Stimulated activated CD8-positive, alpha-beta memory T cell treated with anti-CD3 and anti-CD28 coated beads, Interleukin-15, amount 100 ng/mL, for 24 hours (primary cell): ENCODE data around the gene BICC1.

ENCODE experiments used
- DNase-seq: peaks from one replicate; pipeline ENCODE4 v3.0.0-alpha.2; 2020; ENCODE audit warnings: low read depth

The BICC1 gene

DNA sequence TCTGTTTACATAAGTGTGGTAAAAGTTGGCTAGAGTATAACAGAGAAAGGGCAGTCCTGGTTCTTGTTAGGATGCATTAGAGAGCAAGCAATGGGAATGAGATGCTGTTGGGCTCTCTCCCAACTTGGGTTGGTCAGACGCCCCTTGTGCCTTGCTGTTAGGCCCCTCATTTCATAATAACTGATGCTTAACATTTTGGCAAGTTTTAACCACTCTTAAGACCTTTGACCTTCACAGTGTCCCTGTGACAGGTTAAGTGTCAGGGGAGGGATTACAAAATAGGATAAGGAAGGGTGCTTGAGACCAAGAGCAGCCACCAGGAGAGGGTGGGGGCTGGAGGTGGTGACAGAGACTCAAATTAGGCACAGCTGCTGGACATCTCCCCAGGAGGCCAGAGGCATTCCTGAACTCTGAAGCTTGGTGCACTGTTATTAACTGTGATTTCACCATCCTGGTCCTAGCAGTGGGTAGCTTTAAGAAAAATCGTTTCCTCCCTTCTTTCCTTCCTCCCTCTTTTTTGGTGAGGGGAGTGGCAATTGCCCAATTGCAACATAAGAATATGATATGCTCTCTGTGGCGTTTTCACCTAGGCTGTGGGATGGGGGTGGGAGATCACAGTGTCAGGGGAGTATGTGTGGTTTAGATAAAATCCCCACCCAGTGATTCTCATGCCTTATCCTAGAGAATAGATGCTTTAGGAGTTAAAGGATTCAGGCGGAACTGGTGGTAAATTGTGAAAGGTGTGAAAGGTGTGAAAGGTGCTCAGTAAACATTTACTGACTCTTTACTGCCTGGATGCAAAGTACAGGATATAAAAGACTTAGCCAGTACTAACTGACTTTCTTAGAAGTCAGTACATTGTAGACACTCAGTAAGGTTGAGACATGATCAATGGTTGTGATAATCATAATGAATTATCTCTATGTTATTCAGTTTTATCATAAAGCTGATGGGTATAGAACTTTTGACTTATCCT lies 270.5 kb downstream of the BICC1 start:
- no peak for DNase-seq

DNA sequence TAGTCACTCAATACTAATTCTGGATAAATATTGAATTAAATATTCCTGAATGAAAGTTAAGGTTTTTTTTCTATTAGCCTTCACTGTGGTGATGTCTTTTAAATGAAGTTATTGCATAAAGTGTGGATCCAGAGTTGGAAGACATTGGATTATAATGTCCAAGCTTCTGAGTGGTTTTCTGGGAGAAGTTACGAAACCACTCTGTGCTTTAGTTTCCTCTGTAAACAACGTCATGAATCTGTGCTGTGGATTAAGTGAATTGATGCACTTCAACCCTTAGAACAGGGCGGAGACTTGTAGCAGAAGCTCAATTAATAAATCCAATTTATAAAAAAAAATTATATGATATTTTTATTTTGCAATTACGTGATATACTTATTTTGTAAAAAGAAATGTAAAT lies 271.7 kb downstream of the BICC1 start:
- no peak for DNase-seq

DNA sequence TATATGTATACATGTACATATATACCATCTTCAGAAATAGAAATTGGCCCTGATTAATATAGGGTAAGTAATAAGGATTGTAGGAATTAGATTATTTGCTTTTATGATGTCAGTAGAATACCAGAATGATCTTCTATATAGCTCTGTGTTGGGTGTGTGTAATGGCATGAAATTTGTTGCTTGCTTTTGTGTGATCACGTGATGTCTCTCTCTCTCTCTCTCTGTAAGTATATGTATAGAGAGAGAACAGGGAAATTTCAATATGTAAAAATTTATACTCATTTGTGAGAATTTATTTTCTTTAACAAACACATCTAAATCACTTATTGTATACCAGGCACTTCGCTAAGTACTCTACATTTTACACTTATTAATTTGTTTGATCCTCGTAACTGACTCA lies 272.7 kb downstream of the BICC1 start:
- no peak for DNase-seq

DNA sequence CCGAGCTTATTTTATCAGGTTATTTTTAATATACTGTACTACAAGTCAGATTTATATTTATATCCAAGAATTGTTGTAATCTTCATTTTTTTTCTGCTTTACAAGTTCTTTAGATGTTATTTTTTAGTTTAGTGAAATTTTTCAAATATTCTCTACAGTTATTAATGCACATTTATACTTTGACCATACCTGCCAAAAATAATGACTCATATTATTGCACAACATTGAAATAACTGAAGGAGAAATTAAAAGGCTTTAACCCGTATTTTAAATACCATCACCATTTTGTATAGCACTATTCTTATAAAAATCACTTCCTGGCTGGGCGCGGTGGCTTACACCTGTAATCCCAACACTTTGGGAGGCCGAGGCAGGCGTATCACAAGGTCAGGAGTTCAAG lies 278.5 kb downstream of the BICC1 start:
- DNase-seq = no peak

DNA sequence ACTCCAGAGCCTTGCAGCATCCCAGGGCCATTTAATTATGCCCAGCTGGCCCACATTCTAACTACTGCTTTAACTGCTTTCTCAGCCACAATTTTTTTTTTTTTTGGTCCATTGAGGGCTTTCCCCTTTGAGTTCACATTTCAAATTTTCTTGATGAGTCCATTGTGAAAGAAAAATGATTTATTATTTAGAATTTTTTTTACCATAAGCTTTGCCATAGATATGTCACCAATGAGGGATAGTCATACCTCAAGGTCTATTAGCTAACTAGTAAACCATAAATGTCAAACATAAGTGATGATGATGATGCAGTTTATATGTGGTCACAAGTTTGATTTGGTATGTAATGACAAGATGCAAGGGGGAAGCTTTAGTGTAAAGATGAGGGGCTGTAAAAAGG lies 282.9 kb downstream of the BICC1 start:
- DNase-seq = no peak

DNA sequence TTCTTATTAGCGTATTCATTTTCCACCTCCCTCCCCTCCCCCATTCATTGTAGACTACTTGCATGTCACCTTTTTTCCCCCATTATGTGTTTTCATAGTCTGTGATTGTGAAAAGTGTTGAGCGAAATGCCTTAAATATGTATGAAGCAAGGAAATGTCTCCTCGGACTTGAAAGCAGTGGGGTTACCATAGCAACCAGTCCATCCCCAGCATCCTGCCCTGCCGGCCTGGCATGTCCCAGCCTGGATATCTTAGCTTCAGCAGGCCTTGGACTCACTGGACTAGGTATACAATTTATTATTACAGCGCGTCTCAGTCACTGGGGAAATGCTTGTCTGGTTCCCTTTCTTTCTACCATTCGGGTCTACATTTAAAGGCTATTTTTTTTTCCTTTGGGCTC lies 283.6 kb downstream of the BICC1 start:
- no peak for DNase-seq

DNA sequence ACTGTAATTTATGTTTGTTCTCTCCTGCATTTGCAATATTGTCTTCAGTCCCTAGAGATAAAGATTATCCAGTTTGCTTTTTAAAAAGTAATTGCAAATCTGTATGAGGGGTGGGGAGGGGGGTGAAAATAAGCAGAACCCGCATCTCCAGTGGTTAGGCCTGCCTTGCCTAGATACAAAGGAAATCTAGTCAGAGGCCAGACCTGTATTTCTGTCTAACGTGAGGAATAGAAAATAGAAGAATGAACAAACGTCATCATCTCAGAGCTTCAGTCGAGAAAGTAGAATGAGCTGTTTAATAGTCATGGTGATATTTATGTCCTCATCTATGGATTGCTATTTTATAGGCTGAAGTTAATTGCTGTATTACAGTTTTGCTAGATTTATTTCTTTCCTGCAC lies 284.2 kb downstream of the BICC1 start:
- no peak for DNase-seq

DNA sequence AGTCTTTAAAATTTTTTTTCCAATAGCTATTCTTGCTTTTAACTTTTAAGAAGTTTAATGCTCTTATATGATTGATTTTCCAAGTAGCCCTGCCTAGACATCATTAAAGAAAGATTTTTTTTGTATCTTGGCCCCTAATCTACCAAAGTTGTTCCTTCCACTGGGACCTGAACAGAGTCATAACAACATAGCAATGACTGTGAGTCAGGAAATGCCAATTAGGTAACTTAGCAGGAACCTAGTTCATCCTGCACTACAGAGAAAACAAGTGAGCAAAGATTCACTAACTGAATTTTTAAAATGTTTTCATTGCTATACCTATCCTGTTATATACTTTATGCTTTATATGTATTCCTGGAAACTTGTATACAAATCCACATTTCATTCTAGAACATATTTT lies 284.7 kb downstream of the BICC1 start:
- DNase-seq = no peak

DNA sequence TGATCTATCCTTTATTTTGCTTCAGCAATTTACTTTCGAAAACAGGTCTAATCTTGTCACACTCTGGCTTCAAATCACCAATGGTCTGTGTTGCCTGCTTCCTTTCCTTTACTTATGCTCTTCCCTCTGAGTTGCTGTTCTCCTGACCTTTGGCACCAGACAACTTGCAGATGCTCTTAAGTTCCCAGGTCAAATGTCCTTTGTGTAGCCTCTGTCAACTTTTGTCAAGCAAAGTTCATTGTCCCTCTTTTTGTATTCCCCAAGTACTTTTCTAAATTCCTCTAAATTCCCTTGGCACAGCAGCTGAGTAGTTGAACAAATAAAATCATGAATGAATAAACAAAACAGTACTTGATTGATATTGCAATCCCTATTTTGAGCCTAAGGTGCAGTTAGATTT lies 289.4 kb downstream of the BICC1 start:
- DNase-seq = no peak

DNA sequence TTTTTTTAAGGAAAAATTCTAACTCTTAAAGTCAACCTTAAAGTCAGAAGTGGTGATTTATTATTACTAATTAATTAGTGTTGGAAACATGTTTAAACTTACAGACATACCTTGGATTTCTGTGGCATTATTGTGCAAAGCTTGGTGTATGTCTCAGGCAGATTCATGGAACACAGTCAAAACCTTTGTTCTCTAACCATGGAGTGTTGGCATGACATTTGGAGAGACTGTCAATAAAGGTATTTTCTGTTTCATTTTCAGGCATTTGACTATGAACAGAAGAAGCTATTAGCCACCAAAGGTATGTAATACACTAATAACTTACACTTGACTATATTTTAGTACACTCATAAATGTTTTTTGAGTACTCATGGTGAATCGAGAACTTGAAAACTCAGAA lies 293.7 kb downstream of the BICC1 start:
- no peak for DNase-seq

DNA sequence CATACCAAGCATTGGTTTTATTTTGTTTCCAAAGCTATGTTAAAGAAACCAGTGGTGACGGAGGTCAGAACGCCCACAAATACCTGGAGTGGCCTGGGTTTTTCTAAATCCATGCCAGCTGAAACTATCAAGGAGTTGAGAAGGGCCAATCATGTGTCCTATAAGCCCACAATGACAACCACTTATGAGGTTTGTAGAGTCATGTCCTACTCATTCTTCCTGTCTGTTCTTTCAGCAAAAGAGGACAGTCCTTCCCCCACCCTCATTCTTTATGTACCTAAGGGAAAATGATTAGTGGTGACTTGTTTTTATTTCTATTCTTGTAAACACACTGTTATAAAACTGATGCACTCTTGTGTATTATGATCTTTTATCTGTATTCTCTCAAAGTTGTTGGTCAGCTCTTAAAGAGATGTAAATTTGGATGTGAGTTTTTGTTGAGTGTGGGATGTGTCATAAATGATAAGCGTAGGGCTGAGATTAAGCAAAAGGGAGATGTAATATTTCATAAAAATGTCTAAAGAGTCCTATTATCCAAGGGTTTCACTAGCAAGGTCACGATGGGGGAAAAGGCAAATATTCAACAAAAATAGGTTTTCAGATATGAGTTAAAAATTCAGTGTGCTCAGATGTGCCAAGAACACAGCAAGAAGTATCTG lies 294.4 kb downstream of the BICC1 start:
- no peak for DNase-seq

DNA sequence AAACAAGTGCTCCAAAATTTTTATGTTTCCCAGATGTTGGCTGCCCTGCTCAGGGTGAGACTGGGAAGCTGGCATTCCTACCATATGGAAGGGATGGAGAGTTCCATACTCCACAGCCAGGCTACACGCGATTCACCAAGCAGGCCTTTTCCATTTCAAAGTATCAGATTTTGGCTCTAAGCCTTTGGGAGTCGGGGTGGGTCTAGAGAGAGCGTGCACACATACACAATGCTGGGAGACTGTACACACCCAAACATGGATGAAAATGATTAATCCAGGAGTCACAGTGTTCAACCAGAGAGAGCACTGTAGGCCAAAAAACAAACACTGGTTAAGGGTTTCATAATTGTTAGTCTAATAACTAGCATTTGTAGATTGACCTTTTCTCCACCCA lies 295.0 kb downstream of the BICC1 start:
- DNase-seq = no peak

DNA sequence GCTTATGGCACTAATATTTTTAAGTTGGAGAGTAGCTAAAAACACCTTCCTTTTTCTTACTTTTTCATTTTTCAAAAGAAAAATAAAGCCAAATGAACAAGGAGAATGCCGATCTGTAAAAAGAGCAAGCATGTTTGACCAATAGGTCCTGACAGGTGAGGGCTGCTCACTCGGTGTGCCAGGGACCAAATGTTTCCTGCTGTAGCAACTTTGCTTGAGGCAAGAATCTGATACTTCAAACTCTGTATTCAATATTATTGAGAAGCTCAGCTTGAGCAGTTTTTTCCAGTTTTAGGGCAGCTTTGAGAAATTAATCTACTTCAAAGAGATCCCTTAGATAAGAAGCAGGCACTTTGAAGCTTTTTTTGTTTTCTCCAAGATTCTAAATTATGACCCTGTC lies 298.1 kb downstream of the BICC1 start:
- no peak for DNase-seq

DNA sequence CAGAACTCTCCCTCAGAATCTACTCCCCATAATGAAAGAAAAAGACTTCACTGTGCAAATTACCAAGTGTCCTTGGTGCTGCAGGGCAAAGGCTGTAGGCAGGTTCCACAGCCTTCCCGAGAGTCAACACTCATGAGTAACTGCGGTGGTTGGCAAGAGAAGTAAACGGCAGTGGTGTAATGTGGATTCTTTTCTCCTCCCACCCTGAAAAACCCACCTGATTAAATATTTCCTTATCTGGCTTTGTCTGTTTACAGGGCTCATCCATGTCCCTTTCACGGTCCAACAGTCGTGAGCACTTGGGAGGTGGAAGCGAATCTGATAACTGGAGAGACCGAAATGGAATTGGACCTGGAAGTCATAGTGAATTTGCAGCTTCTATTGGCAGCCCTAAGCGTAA lies 300.9 kb downstream of the BICC1 start:
- no peak for DNase-seq

DNA sequence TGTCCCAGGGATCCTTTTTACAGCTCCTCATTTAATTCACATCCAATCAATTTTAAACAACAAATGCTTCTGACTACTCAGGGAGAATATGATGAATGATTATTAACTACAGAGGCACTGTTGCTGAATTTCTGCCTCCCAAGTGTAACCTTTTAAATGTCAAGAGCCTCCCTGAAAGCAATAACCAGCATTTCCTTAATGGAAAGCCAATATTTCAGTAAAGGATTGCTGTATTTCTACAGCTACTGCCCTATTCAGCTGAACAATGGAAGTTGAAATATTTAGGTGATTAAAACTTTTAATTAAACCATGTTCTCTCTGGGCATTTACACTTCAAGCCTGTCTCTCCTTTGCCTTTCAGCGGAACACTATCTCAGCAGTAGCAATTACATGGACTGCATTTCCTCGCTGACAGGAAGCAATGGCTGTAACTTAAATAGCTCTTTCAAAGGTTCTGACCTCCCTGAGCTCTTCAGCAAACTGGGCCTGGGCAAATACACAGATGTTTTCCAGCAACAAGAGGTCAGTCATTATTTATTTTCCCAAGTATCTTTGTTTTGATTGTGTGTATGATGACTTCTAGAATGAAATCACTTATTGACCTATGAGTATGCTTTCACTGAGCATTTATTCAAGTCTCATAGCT lies 304.7 kb downstream of the BICC1 start:
- no peak for DNase-seq

DNA sequence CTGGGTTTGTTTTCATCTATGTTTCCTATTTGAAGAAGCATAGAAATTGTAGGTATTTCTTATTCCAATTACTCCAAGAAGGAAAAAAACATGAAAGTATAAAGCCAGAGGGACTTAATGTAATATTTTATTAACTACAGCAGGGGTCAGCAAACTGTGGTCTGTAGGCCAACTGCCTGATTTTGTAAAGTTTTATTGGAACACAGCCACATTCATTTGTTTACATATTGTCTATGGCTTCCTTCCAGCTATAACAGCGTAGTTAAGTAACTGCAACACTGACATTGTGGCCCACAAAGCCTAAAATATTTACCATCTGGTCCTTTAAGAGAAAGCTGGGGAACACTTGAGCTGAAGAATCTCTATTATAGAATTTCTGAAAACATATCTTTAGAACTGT lies 306.2 kb downstream of the BICC1 start:
- DNase-seq = no peak

DNA sequence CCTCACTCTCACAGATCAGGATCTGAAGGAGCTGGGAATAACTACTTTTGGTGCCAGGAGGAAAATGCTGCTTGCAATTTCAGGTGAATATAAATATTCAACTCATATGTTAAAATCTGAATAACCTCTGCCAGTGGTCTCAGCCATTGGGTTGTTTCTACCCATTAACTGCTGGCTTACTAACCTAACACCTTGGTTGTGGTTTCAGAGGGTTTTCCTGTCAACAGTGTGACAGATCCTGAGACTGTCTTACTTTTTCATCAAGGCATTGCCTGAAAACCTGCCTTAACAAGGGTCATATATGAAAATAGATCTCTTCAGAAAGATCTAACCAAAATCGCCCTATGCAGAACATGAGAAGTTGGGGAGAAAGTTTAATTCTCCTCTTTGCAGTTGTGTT lies 307.7 kb downstream of the BICC1 start:
- DNase-seq = no peak

DNA sequence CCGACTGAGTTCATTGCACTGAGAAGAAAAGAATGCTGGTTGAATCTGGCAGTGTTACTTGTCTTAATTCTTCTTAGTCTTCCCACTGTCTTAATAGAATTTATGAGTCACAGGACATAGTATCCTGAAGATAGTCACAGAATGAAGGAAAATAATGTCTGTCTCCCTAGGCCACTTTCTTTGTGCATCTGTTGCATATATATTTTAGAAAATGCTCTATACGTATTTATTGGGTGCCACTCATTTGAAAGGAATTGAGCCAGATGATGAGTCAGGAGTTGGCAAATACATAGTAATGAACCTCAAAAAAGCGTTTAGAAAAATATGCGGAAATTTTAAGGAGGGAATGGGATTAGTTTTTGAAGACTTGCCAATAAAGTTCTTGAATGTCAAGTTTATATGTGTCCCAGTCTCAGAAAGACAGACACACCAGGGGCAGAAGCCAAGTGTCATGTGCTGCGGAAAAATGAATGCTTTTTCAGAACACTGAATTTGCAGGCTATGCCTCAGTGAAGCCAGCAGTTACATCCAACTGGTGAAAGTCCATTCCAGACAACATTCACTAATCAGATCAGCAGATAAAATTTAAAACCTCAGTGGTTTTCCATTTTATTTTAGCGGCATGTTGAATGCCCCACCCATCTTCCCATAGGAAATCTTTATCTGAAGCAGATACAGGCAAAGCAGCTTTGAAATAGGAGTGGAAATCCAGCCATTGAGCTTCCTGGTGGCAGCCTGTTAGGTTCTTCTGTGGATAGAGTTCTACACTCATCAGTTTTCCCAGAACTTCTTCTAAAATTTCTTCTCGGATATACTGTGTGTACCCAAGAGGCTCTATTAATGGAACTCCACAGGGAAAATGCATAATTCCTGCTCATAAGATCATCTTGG lies 308.4 kb downstream of the BICC1 start:
- DNase-seq = no peak

DNA sequence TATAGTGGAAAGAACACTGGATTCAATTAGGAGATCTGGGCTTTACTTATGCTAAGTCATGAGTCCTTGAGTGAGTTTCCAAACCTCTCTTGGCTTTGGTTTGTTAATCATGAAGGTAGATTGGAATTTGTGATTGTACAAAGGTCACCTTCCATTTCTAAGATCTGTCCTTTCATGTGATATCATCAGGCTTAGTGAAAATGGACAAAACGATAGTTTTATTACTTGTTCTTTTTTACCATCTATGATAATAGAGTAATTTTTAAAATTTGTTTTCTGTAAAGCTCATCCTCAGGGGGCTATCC lies 309.0 kb downstream of the BICC1 start:
- no peak for DNase-seq

DNA sequence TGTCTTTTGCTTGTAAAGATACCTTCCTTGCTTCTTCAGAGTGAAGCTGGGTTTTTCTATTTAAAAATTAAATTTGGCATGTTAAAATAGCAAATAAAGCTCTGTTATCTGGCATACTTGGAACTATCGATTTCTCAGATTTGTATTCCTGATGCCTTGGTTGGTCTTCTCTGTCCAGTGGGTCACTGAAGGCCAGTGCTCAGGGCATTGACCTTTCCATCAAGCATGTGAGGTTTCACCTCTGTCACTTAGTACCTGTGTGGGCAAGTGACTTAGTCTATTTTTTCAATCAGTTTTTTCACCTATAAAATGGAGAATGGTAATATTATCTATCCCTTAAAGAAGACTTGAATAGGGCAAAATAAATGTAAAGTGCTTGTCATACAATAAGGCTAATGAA lies 311.3 kb downstream of the BICC1 start:
- DNase-seq = no peak

DNA sequence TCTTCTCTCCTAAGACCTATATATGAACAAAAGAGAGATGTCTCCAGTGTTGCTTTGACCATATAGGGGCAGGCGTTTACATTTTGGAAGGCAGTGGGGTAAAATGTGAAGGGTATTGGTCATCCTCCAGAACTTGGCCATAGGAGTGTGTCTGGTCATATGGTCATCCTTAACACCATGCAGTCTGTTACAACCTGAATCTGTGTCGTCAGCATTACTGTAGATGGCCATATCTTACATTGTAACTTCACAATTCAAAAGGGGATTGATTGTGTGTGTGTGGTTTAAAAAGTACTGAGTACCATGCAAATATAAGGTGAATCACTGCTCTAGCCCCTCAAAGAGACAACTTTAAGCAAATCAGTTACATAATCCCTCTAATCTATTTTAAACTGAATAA lies 311.7 kb downstream of the BICC1 start:
- no peak for DNase-seq

DNA sequence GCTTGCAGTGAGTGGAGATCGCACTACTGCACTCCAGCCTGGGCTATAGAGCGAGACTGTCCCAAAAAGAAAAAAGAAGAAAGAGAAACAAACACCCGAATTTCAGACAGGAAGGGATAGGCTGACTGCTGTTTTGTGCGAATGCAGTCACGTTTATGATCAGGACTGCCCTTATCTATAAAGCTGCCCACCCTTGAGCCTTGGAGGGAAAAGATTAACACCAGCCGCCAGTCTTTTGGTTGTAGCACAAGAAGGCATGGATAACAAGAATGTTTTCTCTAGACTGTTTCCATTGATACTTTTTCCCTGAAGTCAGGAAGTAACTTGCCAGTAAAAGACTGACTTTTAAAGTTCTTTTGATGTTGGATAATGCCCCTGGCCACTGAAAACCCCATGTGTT lies 314.0 kb downstream of the BICC1 start:
- DNase-seq = no peak
